Endothelial cell of umbilical vein (primary cell): Measurements from ENCODE around the gene RNLS. TPM values are rescaled to one million over a fixed set of nuclear protein-coding genes. Genes with fewer than 3 reads are reported as not detected.

ENCODE experiments used
- BruUV-seq: library from RNA; stranded (reverse); fragments of 400-500 nt; replicated peaks from 2 replicates; lab custom pipeline; 2021; lab: Mats Ljungman, UMichigan
- CTCF ChIA-PET: fragments of 300-600, 350-600 bp; sonication (Branson Sonifier 250); formaldehyde crosslinking; loops from one replicate; lab custom pipeline; 2021; ENCODE audit warnings: antibody characterized with exemption, inconsistent platforms; lab: Charles Lee
- POLR2A ChIA-PET: fragments of 300-600, 350-600 bp; sonication (Branson Sonifier 250); formaldehyde crosslinking; loops from one replicate; lab custom pipeline; 2021; ENCODE audit warnings: antibody characterized with exemption, inconsistent platforms; lab: Charles Lee
- DNase-seq: peaks from one replicate; pipeline ENCODE4 v3.0.0-alpha.2; 2011; ENCODE audit warnings: low read depth, low spot score
- FAIRE-seq: peaks from 2 replicates; lab custom pipeline; 2011; peaks lifted over from hg19 to GRCh38; lab: Jason Lieb, UNC
- H2AFZ ChIP-seq: 2 replicates; pipeline ENCODE4 v1.6.0; 2012; ENCODE audit warnings: low read depth, low read length, control low read depth, inconsistent platforms
- H3K27ac ChIP-seq: 2 replicates; pipeline ENCODE4 v1.5.1; 2011; ENCODE audit warnings: low read depth, mild to moderate bottlenecking, control low read depth, low read length, moderate library complexity; ENCODE audit not compliant: insufficient read depth
- H3K27me3 ChIP-seq, 2 experiments: 2 replicates each; pipeline versions ENCODE4 v1.6.0 to v1.6.1; 2011; ENCODE audit warnings: low read length in 2 of 2, mixed read lengths in 1 of 2; ENCODE audit not compliant: control insufficient read depth in 2 of 2, insufficient read depth in 2 of 2
- H3K36me3 ChIP-seq, 2 experiments: 2 replicates in 1 of 2; 3 replicates in 1 of 2; pipeline ENCODE4 v1.5.1; 2011; ENCODE audit warnings: low read length in 2 of 2, mild to moderate bottlenecking in 1 of 2, moderate library complexity in 1 of 2; ENCODE audit not compliant: control insufficient read depth in 2 of 2, insufficient read depth in 2 of 2; ENCODE audit errors: extremely low read depth in 1 of 2
- H3K4me1 ChIP-seq: 3 replicates; pipeline ENCODE4 v1.5.1; 2011; ENCODE audit warnings: mild to moderate bottlenecking, low read length; ENCODE audit not compliant: control insufficient read depth, insufficient read depth; ENCODE audit errors: extremely low read depth
- H3K4me2 ChIP-seq: 2 replicates; pipeline ENCODE4 v1.6.1; 2011; ENCODE audit warnings: low read length, control low read depth, mixed read lengths; ENCODE audit not compliant: insufficient read depth
- H3K4me3 ChIP-seq, 3 experiments: fragments of 200-600 bp in 1 of 3; sonication (generic), shearing (Covaris generic) in 1 of 3; replicated peaks in 1 of 3; 2 replicates each; pipeline ENCODE4 v1.5.1; 2011 to 2016; ENCODE audit warnings: control low read depth in 3 of 3, low read length in 3 of 3, mild to moderate bottlenecking in 2 of 3, inconsistent platforms in 1 of 3, low read depth in 1 of 3, moderate library complexity in 1 of 3; ENCODE audit not compliant: insufficient read depth in 1 of 3
- H3K79me2 ChIP-seq: 2 replicates; pipeline ENCODE4 v1.6.0; 2012; ENCODE audit warnings: low read length, inconsistent platforms; ENCODE audit not compliant: control insufficient read depth, insufficient read depth
- H3K9ac ChIP-seq: replicated peaks from 2 replicates; pipeline ENCODE3; 2011; ENCODE audit warnings: low read length, control low read depth; ENCODE audit not compliant: insufficient read depth; ENCODE audit errors: extremely low read depth
- H3K9me1 ChIP-seq: replicated peaks from 3 replicates; pipeline ENCODE4 v1.6.0; 2011; ENCODE audit warnings: mild to moderate bottlenecking, low read length; ENCODE audit not compliant: control insufficient read depth, insufficient read depth; ENCODE audit errors: extremely low read depth
- H3K9me3 ChIP-seq: replicated peaks from 2 replicates; pipeline ENCODE4 v1.5.1; 2012; ENCODE audit warnings: low read length, inconsistent platforms; ENCODE audit not compliant: control insufficient read depth, insufficient read depth
- H4K20me1 ChIP-seq: replicated peaks from 2 replicates; pipeline ENCODE3; 2011; ENCODE audit warnings: mild to moderate bottlenecking, low read length; ENCODE audit not compliant: control insufficient read depth, insufficient read depth; ENCODE audit errors: extremely low read depth
- EZH2 ChIP-seq: IDR thresholded peaks from 2 replicates; pipeline ENCODE4 v1.6.1; 2012; ENCODE audit warnings: borderline replicate concordance, low read depth, mild to moderate bottlenecking, moderate library complexity, low read length, inconsistent platforms; ENCODE audit not compliant: severe bottlenecking
- GATA2 ChIP-seq: IDR thresholded peaks from 2 replicates; pipeline ENCODE4 v1.7.0; 2011; ENCODE audit warnings: low read depth, mild to moderate bottlenecking, moderate library complexity, mixed read lengths, low read length; ENCODE audit not compliant: insufficient read length, insufficient read depth
- JUN ChIP-seq: IDR thresholded peaks from 2 replicates; pipeline ENCODE4 v1.6.1; 2011; ENCODE audit warnings: borderline replicate concordance, low read depth; ENCODE audit not compliant: insufficient read length, insufficient read depth
- MYC ChIP-seq: IDR thresholded peaks from one replicate; pipeline ENCODE4 v1.6.1; 2011; ENCODE audit warnings: mild to moderate bottlenecking, low read depth, low read length
- POLR2AphosphoS5 ChIP-seq: IDR thresholded peaks from 2 replicates; pipeline ENCODE4 v1.6.1; 2012; ENCODE audit warnings: low read depth, mild to moderate bottlenecking, control low read depth, low read length, moderate library complexity; ENCODE audit not compliant: insufficient read depth
- dilution Hi-C: fragments of 300-500 bp; cut with MboI; formaldehyde crosslinking; loops from one replicate; pipeline ENCODE4 v1.15.0; 2019; ENCODE audit warnings: low sequenced_read_pairs; ENCODE audit not compliant: extremely low pct_ligation_motif_present
- intact Hi-C: fragments of 100-400 bp; cut with micrococcal nuclease; formaldehyde crosslinking; loops from one replicate; pipeline ENCODE4 v1.10.0; 2022
- polyA plus RNA-seq, 4 experiments: library from polyadenylated mRNA; depleted of rRNA in 3 of 4; stranded (reverse) in 3 of 4; unstranded in 1 of 4; fragments of >200 nt; gene quantifications; 2 replicates each; pipeline versions ENCODE4 v1.2.1 to v1.2.3, GENCODE V29; 2011 to 2012; ENCODE audit warnings: missing spikeins in 1 of 4
- total RNA-seq: library from RNA; stranded (reverse); gene quantifications from 2 replicates; pipeline ENCODE4 v1.2.3, GENCODE V29; 2021
- TF ChIP-seq, protein P1 (sequence below), 2 donors: IDR thresholded peaks; 1 replicate in 1 of 2; 2 replicates in 1 of 2; pipeline ENCODE4 v1.5.1; 2011; ENCODE audit warnings: low read length in 2 of 2, mild to moderate bottlenecking in 2 of 2, moderate library complexity in 2 of 2, control low read depth in 1 of 2, inconsistent platforms in 1 of 2, low read depth in 1 of 2; ENCODE audit not compliant: insufficient read depth in 1 of 2; ENCODE audit errors: extremely low read depth in 1 of 2

Gene RNLS
- total and polyA plus RNA-seq, 2 donors (not counting 3 experiments of a cell fraction or from before 2014, with no cell fraction given), result 2.5 to 4.6 TPM

DNA sequence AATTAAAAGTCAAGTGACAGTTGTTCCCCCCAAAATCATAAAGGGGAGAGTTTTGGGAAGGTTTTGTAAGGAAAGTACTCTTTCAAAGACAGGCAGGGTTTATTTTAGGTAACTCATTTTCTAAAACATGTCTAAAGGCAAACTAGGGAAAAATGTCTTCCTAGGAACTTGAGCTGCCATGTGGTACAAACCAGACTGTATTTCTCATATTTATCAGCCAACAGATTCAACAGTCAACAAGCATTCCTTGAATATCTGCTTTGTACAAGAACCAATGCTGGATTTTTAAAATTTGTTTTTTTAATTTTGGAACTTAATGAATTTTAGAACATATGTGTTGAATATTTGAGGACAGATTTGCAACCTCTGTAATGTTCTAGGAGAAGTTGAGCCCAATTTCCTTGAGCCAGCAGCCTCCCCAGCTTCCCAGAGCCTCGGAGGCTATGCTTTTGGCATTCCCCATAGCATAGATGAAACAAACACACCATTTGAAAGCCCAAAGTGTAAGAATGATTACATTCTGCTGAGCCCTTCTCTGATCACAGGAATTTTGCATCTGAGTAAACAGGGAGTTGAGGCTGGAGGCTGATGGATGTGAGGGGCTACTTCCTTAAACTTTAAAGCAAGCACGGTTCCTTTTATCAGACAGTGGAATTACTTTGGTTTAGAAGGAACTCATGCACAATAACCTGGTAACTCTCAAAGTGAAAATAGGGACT lies 345.1 kb downstream of the RNLS start:
- DNase-seq (no peak), FAIRE-seq (no peak)
- ChIA-PET POLR2A (no interaction called here), CTCF (no interaction called here)
- Histone ChIP-seq H3K27me3 (no peaks in the 10 kb centered on the region), H3K4me1 (peaks cover 3% of the 10 kb centered on the region), H3K9me1 (no peaks in the 10 kb centered on the region), H3K27ac (no peak overlapping the region), H3K4me2 (no peak overlapping the region), H3K36me3 (no peaks in the 10 kb centered on the region), H3K4me3 (no peak overlapping the region), H2AFZ (no peak overlapping the region), H4K20me1 (no peaks in the 10 kb centered on the region), H3K9ac (no peak overlapping the region), H3K79me2 (no peaks in the 10 kb centered on the region), H3K9me3 (no peaks in the 10 kb centered on the region)
- dilution Hi-C loops, result no loop called here
- intact Hi-C loops, result no loop called here
- TF ChIP-seq, protein P1, sequence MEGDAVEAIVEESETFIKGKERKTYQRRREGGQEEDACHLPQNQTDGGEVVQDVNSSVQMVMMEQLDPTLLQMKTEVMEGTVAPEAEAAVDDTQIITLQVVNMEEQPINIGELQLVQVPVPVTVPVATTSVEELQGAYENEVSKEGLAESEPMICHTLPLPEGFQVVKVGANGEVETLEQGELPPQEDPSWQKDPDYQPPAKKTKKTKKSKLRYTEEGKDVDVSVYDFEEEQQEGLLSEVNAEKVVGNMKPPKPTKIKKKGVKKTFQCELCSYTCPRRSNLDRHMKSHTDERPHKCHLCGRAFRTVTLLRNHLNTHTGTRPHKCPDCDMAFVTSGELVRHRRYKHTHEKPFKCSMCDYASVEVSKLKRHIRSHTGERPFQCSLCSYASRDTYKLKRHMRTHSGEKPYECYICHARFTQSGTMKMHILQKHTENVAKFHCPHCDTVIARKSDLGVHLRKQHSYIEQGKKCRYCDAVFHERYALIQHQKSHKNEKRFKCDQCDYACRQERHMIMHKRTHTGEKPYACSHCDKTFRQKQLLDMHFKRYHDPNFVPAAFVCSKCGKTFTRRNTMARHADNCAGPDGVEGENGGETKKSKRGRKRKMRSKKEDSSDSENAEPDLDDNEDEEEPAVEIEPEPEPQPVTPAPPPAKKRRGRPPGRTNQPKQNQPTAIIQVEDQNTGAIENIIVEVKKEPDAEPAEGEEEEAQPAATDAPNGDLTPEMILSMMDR (IDR thresholded peaks at IDR 0.05; ENCODE audit: extremely low read depth in 1 of 2, insufficient read depth in 1 of 2, low read depth in 1 of 2, low read length in 2 of 2), result no peak
- TF ChIP-seq MYC, result no peak
- no peak for TF ChIP-seq GATA2
- TF ChIP-seq JUN, result no peak
- no peak for TF ChIP-seq EZH2
- no peak for TF ChIP-seq POLR2AphosphoS5
- BruUV-seq, result no TSS peak
